HG02943 (cell line): ENCODE measurements around the gene ITGA5.
"Not testable (repeated sequence)": the region's sequence is repeated elsewhere in the genome, so short reads cannot be mapped to it uniquely, and the experiment has no call there.

Experiments used
- ATAC-seq: cut with Tn5 transposase; IDR thresholded peaks from one replicate; pipeline ENCODE4 v1.9.1; 2021; ENCODE audit warnings: mild to moderate bottlenecking, low read depth, moderate library complexity; ENCODE audit not compliant: unreplicated experiment

ITGA5 gene

GRCh38 chr12:54357506-54358190 is 61.4 kb downstream of the ITGA5 start:
- ATAC-seq: no peak

- ATAC-seq: no peak
Observed at GRCh38 chr12:54356951-54357356, 62.1 kb downstream of the ITGA5 start.

GRCh38 chr12:54356228-54356627 is 62.8 kb downstream of the ITGA5 start:
- ATAC-seq: no peak

- no peak for ATAC-seq
Observed at GRCh38 chr12:54355104-54355815, 63.8 kb downstream of the ITGA5 start.

- ATAC-seq: not testable (repeated sequence)
Observed at GRCh38 chr12:54354271-54354670, 64.8 kb downstream of the ITGA5 start.

- no peak for ATAC-seq
Observed at GRCh38 chr12:54352891-54353874, 65.9 kb downstream of the ITGA5 start.

- no peak for ATAC-seq
Observed at GRCh38 chr12:54352022-54352531, 67.0 kb downstream of the ITGA5 start.

- ATAC-seq: no peak
Observed at GRCh38 chr12:54351341-54351740, 67.7 kb downstream of the ITGA5 start.

GRCh38 chr12:54350743-54351142 is 68.3 kb downstream of the ITGA5 start:
- no peak for ATAC-seq

GRCh38 chr12:54349679-54350078 is 69.4 kb downstream of the ITGA5 start:
- no peak for ATAC-seq

GRCh38 chr12:54349036-54349435 is 70.0 kb downstream of the ITGA5 start:
- ATAC-seq: no peak
